ENCODE data around the gene KCNV2. TPM values are rescaled to one million over a fixed set of nuclear protein-coding genes. Genes with fewer than 3 reads are reported as not detected.

The KCNV2 gene
- total and polyA plus RNA-seq, 2 experiments from 2014 or later: 0.60 TPM; not detected in 1

- Histone ChIP-seq H3K27me3 (ENCODE audit: insufficient read depth) (no peaks in the 10 kb centered on the region), H2AFZ (no peak overlapping the region), H3K4me1 (ENCODE audit: insufficient read depth) (peaks cover 21% of the 10 kb centered on the region), H3F3A (replicated peaks; ENCODE audit: low read depth) (no peaks in the 10 kb centered on the region), H3K36me3 (ENCODE audit: insufficient read depth) (no peaks in the 10 kb centered on the region), H3K79me2 (replicated peaks; ENCODE audit: insufficient read depth) (no peaks in the 10 kb centered on the region), H3K4me3 (0 out of 2 replicates have a peak overlapping the region, but pooled peaks have one; percentile 2), H3K4me2 (peak overlapping the region; percentile 24; the same call in 1 of the 2 replicates), H4K20me1 (replicated peaks; ENCODE audit: insufficient read depth) (no peaks in the 10 kb centered on the region), H3K27ac (ENCODE audit: low read depth) (peak overlapping the region; percentile 53; the same call in 1 of the 2 replicates), H3K9me2 (ENCODE audit: insufficient read depth) (peaks cover 8% of the 10 kb centered on the region; the same call in 1 of the 2 replicates)
- no peak overlapping the region for H3K27ac Mint-ChIP-seq
- no peak for ATAC-seq
- H3K27me3 Mint-ChIP-seq (ENCODE audit: insufficient read depth, low read depth, poor library complexity): no peaks in the 10 kb centered on the region
- H3K9me3 Mint-ChIP-seq: no peaks in the 10 kb centered on the region
- no peak for DNase-seq (ENCODE audit: low spot score)
- H3K4me1 Mint-ChIP-seq: peaks cover 16% of the 10 kb centered on the region
- TF ChIP-seq ZNF331 (CRISPR knock-in tag; IDR thresholded peaks at IDR 0.05; ENCODE audit: low read depth) (no peak), NANOG (IDR thresholded peaks at IDR 0.05; ENCODE audit: borderline replicate concordance) (no peak), CREB1 (CRISPR knock-in tag; IDR thresholded peaks at IDR 0.05; ENCODE audit: low read depth) (no peak), ZNF114 (CRISPR knock-in tag; IDR thresholded peaks at IDR 0.05) (no peak), EZH2 (IDR thresholded peaks at IDR 0.05; ENCODE audit: low read depth, unreplicated experiment) (no peak), JUNB (IDR thresholded peaks at IDR 0.05; ENCODE audit: unreplicated experiment) (no peak), CTCF (conservative IDR thresholded peaks at IDR 0.05; ENCODE audit: low read depth in 2 of 2) (no peak), ZNF462 (CRISPR knock-in tag; IDR thresholded peaks at IDR 0.05) (no peak), POLR2AphosphoS5 (IDR thresholded peaks at IDR 0.05; ENCODE audit: low read depth) (no peak), REST (IDR thresholded peaks at IDR 0.05; ENCODE audit: unreplicated experiment) (no peak)
- H3K36me3 Mint-ChIP-seq (ENCODE audit: low read depth): no peaks in the 10 kb centered on the region
- H3K4me3 Mint-ChIP-seq: no peak overlapping the region
Measured at GRCh38 chr9:2677915-2678889, 39.1 kb upstream of the KCNV2 start.

Measured in GM23338 (cell line).